NB4 (cell line): ENCODE measurements around the gene CCL21.

Experiments
- DNase-seq: peaks from one replicate; pipeline ENCODE4 v3.0.0; 2010; ENCODE audit warnings: low read depth
- H3K4me3 ChIP-seq: one replicate; pipeline ENCODE4 v1.5.1; 2011; ENCODE audit warnings: mild to moderate bottlenecking, low read depth, low read length, moderate library complexity
- MYC ChIP-seq: IDR thresholded peaks from 2 replicates; pipeline ENCODE4 v1.6.1; 2011; ENCODE audit warnings: low read depth, low read length
- POLR2A ChIP-seq: IDR thresholded peaks from 2 replicates; pipeline ENCODE4 v1.6.1; 2011; ENCODE audit warnings: mild to moderate bottlenecking; ENCODE audit not compliant: insufficient read length; ENCODE audit errors: extremely low read depth
- TF ChIP-seq, protein P1 (sequence below): IDR thresholded peaks from one replicate; pipeline ENCODE4 v1.5.1; 2012; ENCODE audit warnings: low read depth, low read length
- TF ChIP-seq, protein P2 (sequence below): IDR thresholded peaks from 2 replicates; pipeline ENCODE4 v1.6.1; 2011; ENCODE audit warnings: low read depth, low read length

Gene CCL21

GRCh38 chr9:34688329-34689115, 21.4 kb downstream of the CCL21 start:
- H3K4me3 ChIP-seq = no peak overlapping the region
- DNase-seq = no peak
- TF ChIP-seq, protein P1, sequence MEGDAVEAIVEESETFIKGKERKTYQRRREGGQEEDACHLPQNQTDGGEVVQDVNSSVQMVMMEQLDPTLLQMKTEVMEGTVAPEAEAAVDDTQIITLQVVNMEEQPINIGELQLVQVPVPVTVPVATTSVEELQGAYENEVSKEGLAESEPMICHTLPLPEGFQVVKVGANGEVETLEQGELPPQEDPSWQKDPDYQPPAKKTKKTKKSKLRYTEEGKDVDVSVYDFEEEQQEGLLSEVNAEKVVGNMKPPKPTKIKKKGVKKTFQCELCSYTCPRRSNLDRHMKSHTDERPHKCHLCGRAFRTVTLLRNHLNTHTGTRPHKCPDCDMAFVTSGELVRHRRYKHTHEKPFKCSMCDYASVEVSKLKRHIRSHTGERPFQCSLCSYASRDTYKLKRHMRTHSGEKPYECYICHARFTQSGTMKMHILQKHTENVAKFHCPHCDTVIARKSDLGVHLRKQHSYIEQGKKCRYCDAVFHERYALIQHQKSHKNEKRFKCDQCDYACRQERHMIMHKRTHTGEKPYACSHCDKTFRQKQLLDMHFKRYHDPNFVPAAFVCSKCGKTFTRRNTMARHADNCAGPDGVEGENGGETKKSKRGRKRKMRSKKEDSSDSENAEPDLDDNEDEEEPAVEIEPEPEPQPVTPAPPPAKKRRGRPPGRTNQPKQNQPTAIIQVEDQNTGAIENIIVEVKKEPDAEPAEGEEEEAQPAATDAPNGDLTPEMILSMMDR = no peak
- TF ChIP-seq POLR2A = no peak

DNA sequence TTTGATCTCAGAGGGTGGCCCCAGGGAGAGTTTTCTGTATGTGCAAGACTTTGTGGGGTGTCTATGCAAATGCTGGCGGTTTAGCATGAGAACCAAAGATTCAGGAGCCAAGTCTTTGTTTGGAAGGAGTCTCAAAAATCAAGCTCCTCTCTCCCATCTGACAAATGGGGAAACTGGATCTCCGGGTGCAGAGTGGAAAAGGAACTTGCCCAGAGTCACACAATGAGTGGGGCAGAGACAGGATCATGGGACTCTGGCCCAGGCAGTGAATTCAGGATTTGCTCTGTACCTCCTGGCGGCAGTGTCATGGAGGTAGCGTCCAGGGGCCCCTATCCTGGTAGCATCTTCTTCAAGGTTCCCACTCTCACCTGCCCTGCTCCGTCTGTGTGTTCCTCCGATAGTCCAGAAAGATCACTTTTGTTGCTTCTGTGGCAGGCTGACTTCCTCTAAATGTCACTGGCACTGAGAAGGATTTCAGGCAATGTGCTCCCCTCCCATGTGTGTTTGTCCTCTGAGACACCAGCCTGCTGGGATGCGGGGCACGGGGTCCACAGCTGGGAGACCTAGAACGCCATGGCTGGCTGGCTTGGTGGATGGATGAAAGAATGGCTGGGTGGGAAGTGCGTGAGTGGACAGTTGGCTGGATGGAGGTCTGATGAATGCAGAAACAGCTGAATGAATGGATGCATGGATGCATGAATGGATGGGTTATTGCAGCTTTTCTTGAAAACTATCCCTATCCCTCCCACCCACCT, 22.5 kb downstream of the CCL21 start:
- DNase-seq = no peak
- H3K4me3 ChIP-seq = no peak overlapping the region
- TF ChIP-seq, protein P1 = no peak

DNA sequence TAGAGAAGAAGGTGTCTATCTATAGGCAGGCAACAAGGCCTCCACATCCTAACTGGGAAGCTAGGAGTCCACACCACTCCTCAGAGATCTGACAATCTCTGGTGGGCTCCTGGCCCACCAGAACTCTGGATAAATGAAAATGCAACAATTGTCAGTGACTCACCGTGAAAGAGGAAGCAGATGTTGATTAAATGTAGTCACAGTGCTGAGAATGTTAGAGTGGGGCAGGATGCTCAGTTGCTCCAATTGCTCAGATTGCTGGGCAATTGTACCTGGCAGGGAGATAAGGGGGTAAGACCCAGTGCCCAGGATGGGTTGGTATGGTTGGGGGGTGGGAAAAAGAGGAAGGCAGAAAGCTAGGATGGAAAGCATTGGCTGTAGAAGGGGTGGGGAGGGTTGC, 23.2 kb downstream of the CCL21 start:
- DNase-seq = no peak
- no peak overlapping the region for H3K4me3 ChIP-seq
- TF ChIP-seq, protein P2, sequence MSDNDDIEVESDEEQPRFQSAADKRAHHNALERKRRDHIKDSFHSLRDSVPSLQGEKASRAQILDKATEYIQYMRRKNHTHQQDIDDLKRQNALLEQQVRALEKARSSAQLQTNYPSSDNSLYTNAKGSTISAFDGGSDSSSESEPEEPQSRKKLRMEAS = no peak
- TF ChIP-seq POLR2A = no peak
- TF ChIP-seq, protein P1 = no peak
- TF ChIP-seq MYC = no peak

DNA sequence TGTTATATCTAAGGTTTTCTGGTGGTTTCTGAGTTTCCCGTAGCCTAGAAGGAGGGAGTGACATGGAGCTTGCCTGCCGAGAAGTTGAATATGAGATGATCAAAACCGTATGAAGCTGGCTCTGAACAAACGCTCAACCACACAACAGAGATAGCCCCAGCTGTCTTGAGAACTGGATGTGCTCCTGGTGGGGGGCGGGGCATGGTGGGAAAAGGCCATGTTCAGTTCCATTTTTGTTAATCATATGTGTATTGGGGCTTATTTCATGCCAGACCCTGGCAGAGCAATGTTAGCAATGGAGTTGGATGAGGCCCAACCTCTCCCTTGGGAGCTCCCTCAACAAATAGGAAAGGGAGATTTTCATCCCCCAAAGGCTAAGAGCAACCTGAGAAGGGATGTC, 23.7 kb downstream of the CCL21 start:
- TF ChIP-seq, protein P1 = no peak
- TF ChIP-seq, protein P2 = no peak
- TF ChIP-seq POLR2A (no peak), MYC (no peak)
- H3K4me3 ChIP-seq = no peak overlapping the region
- DNase-seq = no peak

DNA sequence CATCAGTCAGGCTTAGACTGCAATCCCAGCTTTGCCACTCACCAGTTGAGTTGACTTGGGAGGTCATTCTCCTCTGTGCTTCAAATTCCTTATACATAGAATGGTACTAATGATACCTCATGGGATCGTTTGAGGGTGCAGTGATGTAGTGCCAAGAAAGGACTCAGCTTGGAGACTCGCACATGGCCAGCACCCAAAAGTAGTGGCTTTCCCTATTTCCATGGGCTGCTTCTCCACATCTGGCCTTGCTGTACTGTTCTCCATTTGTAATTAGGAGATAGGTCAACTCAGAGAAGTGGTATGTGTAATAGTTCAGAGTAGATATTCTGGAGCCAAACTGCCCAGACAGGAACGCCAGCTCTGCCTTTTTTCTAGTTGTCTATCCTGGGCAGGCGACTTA, 24.3 kb downstream of the CCL21 start:
- no peak for DNase-seq
- no peak overlapping the region for H3K4me3 ChIP-seq
- TF ChIP-seq, protein P1 = no peak
- TF ChIP-seq POLR2A = no peak
- TF ChIP-seq MYC = no peak
- TF ChIP-seq, protein P2 = no peak

- DNase-seq = no peak
- H3K4me3 ChIP-seq = no peak overlapping the region
- TF ChIP-seq, protein P2 = no peak
Measured at GRCh38 chr9:34684816-34685215, 25.1 kb downstream of the CCL21 start.
